ENCODE measurements around the gene PCLAF.

- TF ChIP-seq CTCF (IDR thresholded peaks at IDR 0.05; ENCODE audit: extremely low read depth in 1 of 2, insufficient read depth in 1 of 2, low read depth in 1 of 2, low read length in 2 of 2) (no peak), POLR2A (IDR thresholded peaks at IDR 0.05; ENCODE audit: low read depth, low read length) (no peak), JUN (IDR thresholded peaks at IDR 0.05; ENCODE audit: borderline replicate concordance, insufficient read depth, insufficient read length, low read depth) (no peak), EZH2 (IDR thresholded peaks at IDR 0.05; ENCODE audit: borderline replicate concordance, low read depth, low read length, severe bottlenecking) (no peak), POLR2AphosphoS5 (IDR thresholded peaks at IDR 0.05; ENCODE audit: insufficient read depth, low read depth, low read length) (no peak), FOS (IDR thresholded peaks at IDR 0.05; ENCODE audit: borderline replicate concordance, insufficient read depth, low read length) (no peak)
- TF ChIP-seq, protein P1, sequence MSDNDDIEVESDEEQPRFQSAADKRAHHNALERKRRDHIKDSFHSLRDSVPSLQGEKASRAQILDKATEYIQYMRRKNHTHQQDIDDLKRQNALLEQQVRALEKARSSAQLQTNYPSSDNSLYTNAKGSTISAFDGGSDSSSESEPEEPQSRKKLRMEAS (IDR thresholded peaks at IDR 0.05; ENCODE audit: insufficient read depth, insufficient read length), result no peak
Observed at GRCh38 chr15:64398575-64398974, 17.3 kb upstream of the PCLAF start.

Measured in endothelial cell of umbilical vein (primary cell).